ENCODE data around the gene STARD8.

Gene STARD8

DNA sequence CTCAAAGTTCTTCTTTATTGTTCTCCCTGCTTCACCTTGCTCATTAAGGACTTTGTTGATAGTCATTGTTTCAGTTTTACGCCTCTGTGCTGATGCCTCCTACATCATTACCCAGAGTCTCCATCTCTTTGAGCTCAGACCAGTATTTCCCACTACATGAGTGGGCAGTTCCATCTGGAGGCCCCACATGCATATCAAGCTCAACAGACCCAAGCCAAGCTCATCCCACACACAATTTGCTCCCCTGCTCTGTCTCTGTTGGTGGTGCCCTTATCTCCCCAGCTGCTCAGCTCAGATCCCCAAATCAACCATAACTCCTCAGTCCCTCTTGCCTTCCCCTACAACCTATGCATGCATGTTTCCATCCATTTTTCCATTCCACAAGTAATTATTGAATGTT lies 96.3 kb downstream of the STARD8 start:
- Histone ChIP-seq H3K4me3 (replicated peaks; ENCODE audit: insufficient read depth, low read length) (no peak overlapping the region), H3K27ac (replicated peaks) (no peak overlapping the region), H3K27me3 (ENCODE audit: insufficient read depth, poor library complexity, severe bottlenecking) (no peaks in the 10 kb centered on the region)
- no peak for DNase-seq (ENCODE audit: low read depth in 1 of 2, low spot score in 1 of 2)
- TF ChIP-seq SPI1 (IDR thresholded peaks at IDR 0.05; ENCODE audit: borderline replicate concordance, low read depth) (no peak), GABPA (IDR thresholded peaks at IDR 0.05; ENCODE audit: low read depth) (no peak), POLR2AphosphoS5 (IDR thresholded peaks at IDR 0.05; ENCODE audit: low read depth) (no peak)
- TF ChIP-seq, protein P1, sequence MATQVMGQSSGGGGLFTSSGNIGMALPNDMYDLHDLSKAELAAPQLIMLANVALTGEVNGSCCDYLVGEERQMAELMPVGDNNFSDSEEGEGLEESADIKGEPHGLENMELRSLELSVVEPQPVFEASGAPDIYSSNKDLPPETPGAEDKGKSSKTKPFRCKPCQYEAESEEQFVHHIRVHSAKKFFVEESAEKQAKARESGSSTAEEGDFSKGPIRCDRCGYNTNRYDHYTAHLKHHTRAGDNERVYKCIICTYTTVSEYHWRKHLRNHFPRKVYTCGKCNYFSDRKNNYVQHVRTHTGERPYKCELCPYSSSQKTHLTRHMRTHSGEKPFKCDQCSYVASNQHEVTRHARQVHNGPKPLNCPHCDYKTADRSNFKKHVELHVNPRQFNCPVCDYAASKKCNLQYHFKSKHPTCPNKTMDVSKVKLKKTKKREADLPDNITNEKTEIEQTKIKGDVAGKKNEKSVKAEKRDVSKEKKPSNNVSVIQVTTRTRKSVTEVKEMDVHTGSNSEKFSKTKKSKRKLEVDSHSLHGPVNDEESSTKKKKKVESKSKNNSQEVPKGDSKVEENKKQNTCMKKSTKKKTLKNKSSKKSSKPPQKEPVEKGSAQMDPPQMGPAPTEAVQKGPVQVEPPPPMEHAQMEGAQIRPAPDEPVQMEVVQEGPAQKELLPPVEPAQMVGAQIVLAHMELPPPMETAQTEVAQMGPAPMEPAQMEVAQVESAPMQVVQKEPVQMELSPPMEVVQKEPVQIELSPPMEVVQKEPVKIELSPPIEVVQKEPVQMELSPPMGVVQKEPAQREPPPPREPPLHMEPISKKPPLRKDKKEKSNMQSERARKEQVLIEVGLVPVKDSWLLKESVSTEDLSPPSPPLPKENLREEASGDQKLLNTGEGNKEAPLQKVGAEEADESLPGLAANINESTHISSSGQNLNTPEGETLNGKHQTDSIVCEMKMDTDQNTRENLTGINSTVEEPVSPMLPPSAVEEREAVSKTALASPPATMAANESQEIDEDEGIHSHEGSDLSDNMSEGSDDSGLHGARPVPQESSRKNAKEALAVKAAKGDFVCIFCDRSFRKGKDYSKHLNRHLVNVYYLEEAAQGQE (IDR thresholded peaks at IDR 0.05; ENCODE audit: insufficient replicate concordance, low read depth): no peak
- TF ChIP-seq, protein P2, sequence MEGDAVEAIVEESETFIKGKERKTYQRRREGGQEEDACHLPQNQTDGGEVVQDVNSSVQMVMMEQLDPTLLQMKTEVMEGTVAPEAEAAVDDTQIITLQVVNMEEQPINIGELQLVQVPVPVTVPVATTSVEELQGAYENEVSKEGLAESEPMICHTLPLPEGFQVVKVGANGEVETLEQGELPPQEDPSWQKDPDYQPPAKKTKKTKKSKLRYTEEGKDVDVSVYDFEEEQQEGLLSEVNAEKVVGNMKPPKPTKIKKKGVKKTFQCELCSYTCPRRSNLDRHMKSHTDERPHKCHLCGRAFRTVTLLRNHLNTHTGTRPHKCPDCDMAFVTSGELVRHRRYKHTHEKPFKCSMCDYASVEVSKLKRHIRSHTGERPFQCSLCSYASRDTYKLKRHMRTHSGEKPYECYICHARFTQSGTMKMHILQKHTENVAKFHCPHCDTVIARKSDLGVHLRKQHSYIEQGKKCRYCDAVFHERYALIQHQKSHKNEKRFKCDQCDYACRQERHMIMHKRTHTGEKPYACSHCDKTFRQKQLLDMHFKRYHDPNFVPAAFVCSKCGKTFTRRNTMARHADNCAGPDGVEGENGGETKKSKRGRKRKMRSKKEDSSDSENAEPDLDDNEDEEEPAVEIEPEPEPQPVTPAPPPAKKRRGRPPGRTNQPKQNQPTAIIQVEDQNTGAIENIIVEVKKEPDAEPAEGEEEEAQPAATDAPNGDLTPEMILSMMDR (IDR thresholded peaks at IDR 0.05; ENCODE audit: insufficient read depth, low read length): no peak

GRCh38 chrX:68746988-68747387 lies 99.5 kb downstream of the STARD8 start:
- Histone ChIP-seq H3K27ac (replicated peaks) (no peak overlapping the region), H3K4me3 (replicated peaks; ENCODE audit: insufficient read depth, low read length) (no peak overlapping the region), H3K27me3 (ENCODE audit: insufficient read depth, poor library complexity, severe bottlenecking) (no peaks in the 10 kb centered on the region)
- no peak for DNase-seq (ENCODE audit: low read depth in 1 of 2, low spot score in 1 of 2)
- TF ChIP-seq, protein P2 (IDR thresholded peaks at IDR 0.05; ENCODE audit: insufficient read depth, low read length): no peak
- TF ChIP-seq SPI1 (IDR thresholded peaks at IDR 0.05; ENCODE audit: borderline replicate concordance, low read depth): no peak
- no peak for TF ChIP-seq GABPA (IDR thresholded peaks at IDR 0.05; ENCODE audit: low read depth)
- TF ChIP-seq, protein P1 (IDR thresholded peaks at IDR 0.05; ENCODE audit: insufficient replicate concordance, low read depth): no peak
- TF ChIP-seq POLR2AphosphoS5 (IDR thresholded peaks at IDR 0.05; ENCODE audit: low read depth): no peak

- Histone ChIP-seq H3K27ac (replicated peaks) (no peak overlapping the region), H3K4me3 (replicated peaks; ENCODE audit: insufficient read depth, low read length) (no peak overlapping the region), H3K27me3 (ENCODE audit: insufficient read depth, poor library complexity, severe bottlenecking) (no peaks in the 10 kb centered on the region)
- TF ChIP-seq POLR2AphosphoS5 (IDR thresholded peaks at IDR 0.05; ENCODE audit: low read depth) (no peak), GABPA (IDR thresholded peaks at IDR 0.05; ENCODE audit: low read depth) (no peak), SPI1 (IDR thresholded peaks at IDR 0.05; ENCODE audit: borderline replicate concordance, low read depth) (no peak)
- TF ChIP-seq, protein P2 (IDR thresholded peaks at IDR 0.05; ENCODE audit: insufficient read depth, low read length): no peak
- TF ChIP-seq, protein P1 (IDR thresholded peaks at IDR 0.05; ENCODE audit: insufficient replicate concordance, low read depth): no peak
- no peak for DNase-seq (ENCODE audit: low read depth in 1 of 2, low spot score in 1 of 2)
Observed at GRCh38 chrX:68748030-68748429, 100.6 kb downstream of the STARD8 start.

Measured in HL-60 (cell line).